ENCODE results near the gene CDC42BPB. TPM values are rescaled to one million over a fixed set of nuclear protein-coding genes. Genes with fewer than 3 reads are reported as not detected.

Gene CDC42BPB
- total and polyA plus RNA-seq, 2 of the 13 experiments (the other 11 are each of a cell fraction or from before 2014, with no cell fraction given), result 19.7 to 32.3 TPM

GRCh38 chr14:103003850-103004249 lies 53.5 kb downstream of the CDC42BPB start:
- ChIA-PET POLR2A (no interaction called here), CTCF (ENCODE audit: low intra/inter-chr PET ratio, low total read pairs) (no interaction called here)
- no peak for DNase-seq (ENCODE audit: low spot score)
- no peaks in the 10 kb centered on the region for H3K27me3 ChIP-seq (ENCODE audit: control insufficient read depth in 1 of 2, insufficient read depth in 2 of 2, low read length in 2 of 2)
- BruUV-seq (replicated peaks), result no TSS peak
- WGBS (ENCODE audit: low lambda C conversion rate), result 97% methylated on average over 17 of the region's 24 CpGs
- no peak for TF ChIP-seq ZNF558 (CRISPR knock-in tag; IDR thresholded peaks at IDR 0.05; ENCODE audit: borderline replicate concordance)
- TF ChIP-seq ZC3H4 (CRISPR knock-in tag; IDR thresholded peaks at IDR 0.05; ENCODE audit: borderline replicate concordance), result no peak
- no peak for TF ChIP-seq SSRP1 (CRISPR knock-in tag; IDR thresholded peaks at IDR 0.05)
- no peak for TF ChIP-seq AFF4 (CRISPR knock-in tag; IDR thresholded peaks at IDR 0.05)
- no peak for TF ChIP-seq ZNF530 (CRISPR knock-in tag; IDR thresholded peaks at IDR 0.05; ENCODE audit: low read depth)
- TF ChIP-seq SOX5 (CRISPR knock-in tag; IDR thresholded peaks at IDR 0.05; ENCODE audit: borderline replicate concordance), result no peak
- H2AFZ ChIP-seq (ENCODE audit: low read length), result no peak overlapping the region
- H3K4me2 ChIP-seq (ENCODE audit: low read depth, low read length), result no peak overlapping the region
- no peaks in the 10 kb centered on the region for H3K9me3 ChIP-seq (ENCODE audit: low read length)
- H4K20me1 ChIP-seq (ENCODE audit: insufficient read depth, low read length), result no peaks in the 10 kb centered on the region
- peaks cover 20 to 37% of the 10 kb centered on the region in 2 experiments; a peak in 4 of 5 replicates for H3K36me3 ChIP-seq (replicated peaks in 1 of 2; ENCODE audit: control insufficient read depth in 1 of 2, insufficient read depth in 2 of 2, low read length in 2 of 2)
- no peak overlapping the region for H3K9ac ChIP-seq (ENCODE audit: insufficient read depth, low read depth, low read length)
- ATAC-seq, result no peak
- H3K79me2 ChIP-seq (ENCODE audit: insufficient read depth, low read length), result no peaks in the 10 kb centered on the region
- no peak overlapping the region for H3K27ac ChIP-seq (ENCODE audit: extremely low read length, insufficient read depth, low read length)
- in situ Hi-C loops (cut with HindIII; ENCODE audit: extremely low pct_ligation_motif_present, low pct_unique_long_range_greater_than_20kb) (no loop called here), intact Hi-C loops (cut with micrococcal nuclease; ENCODE audit: unreplicated experiment) (no loop called here)
- H3K4me3 ChIP-seq (replicated peaks in 1 of 3; ENCODE audit: insufficient read depth in 1 of 3, low read depth in 2 of 3, low read length in 3 of 3), result no peak overlapping the region
- no peak for FAIRE-seq
- H3K4me1 ChIP-seq (ENCODE audit: insufficient read depth, low read length), result no peaks in the 10 kb centered on the region

- H3K4me2 ChIP-seq (ENCODE audit: low read depth, low read length), result no peak overlapping the region
- H3K9me3 ChIP-seq (ENCODE audit: low read length), result no peaks in the 10 kb centered on the region
- no peak overlapping the region for H2AFZ ChIP-seq (ENCODE audit: low read length)
- ATAC-seq, result no peak
- peaks cover 18 to 39% of the 10 kb centered on the region in 2 experiments; a peak in 4 of 5 replicates for H3K36me3 ChIP-seq (replicated peaks in 1 of 2; ENCODE audit: control insufficient read depth in 1 of 2, insufficient read depth in 2 of 2, low read length in 2 of 2)
- CTCF ChIA-PET (ENCODE audit: low intra/inter-chr PET ratio, low total read pairs), result no interaction called here
- in situ Hi-C loops (cut with HindIII; ENCODE audit: extremely low pct_ligation_motif_present, low pct_unique_long_range_greater_than_20kb) (no loop called here), intact Hi-C loops (cut with micrococcal nuclease; ENCODE audit: unreplicated experiment) (no loop called here)
- no peak overlapping the region for H3K27ac ChIP-seq (ENCODE audit: extremely low read length, insufficient read depth, low read length)
- POLR2A ChIA-PET, result no interaction called here
- no peaks in the 10 kb centered on the region for H3K4me1 ChIP-seq (ENCODE audit: insufficient read depth, low read length)
- BruUV-seq (replicated peaks), result no TSS peak
- FAIRE-seq, result no peak
- WGBS (ENCODE audit: low lambda C conversion rate), result 95% methylated on average over 14 of the region's 14 CpGs
- H4K20me1 ChIP-seq (ENCODE audit: insufficient read depth, low read length), result no peaks in the 10 kb centered on the region
- no peak for DNase-seq (ENCODE audit: low spot score)
- H3K9ac ChIP-seq (ENCODE audit: insufficient read depth, low read depth, low read length), result no peak overlapping the region
- no peak overlapping the region for H3K4me3 ChIP-seq (replicated peaks in 1 of 3; ENCODE audit: insufficient read depth in 1 of 3, low read depth in 2 of 3, low read length in 3 of 3)
- no peaks in the 10 kb centered on the region for H3K27me3 ChIP-seq (ENCODE audit: control insufficient read depth in 1 of 2, insufficient read depth in 2 of 2, low read length in 2 of 2)
- H3K79me2 ChIP-seq (ENCODE audit: insufficient read depth, low read length), result no peaks in the 10 kb centered on the region
- TF ChIP-seq MAFK (conservative IDR thresholded peaks at IDR 0.05 in 1 of 2, IDR thresholded peaks at IDR 0.05 in 1 of 2; ENCODE audit: low read length in 2 of 2) (no peak), ZKSCAN5 (CRISPR knock-in tag; IDR thresholded peaks at IDR 0.05) (no peak)
These were observed 54.1 kb downstream of the CDC42BPB start for GRCh38 chr14:103003351-103003615.
